Cardiac fibroblast (primary cell): ENCODE measurements around the gene ZNF786.

Experiments
- DNase-seq, 2 donors: peaks; one replicate each; pipeline versions ENCODE4 v3.0.0 to v3.0.0-alpha.2; 2010; ENCODE audit warnings: low read depth in 2 of 2
- H3K4me3 ChIP-seq, 2 donors: replicated peaks in 1 of 2; 1 replicate in 1 of 2; 2 replicates in 1 of 2; pipeline ENCODE4 v1.5.1; 2011; ENCODE audit warnings: low read depth in 2 of 2, low read length in 2 of 2, mild to moderate bottlenecking in 2 of 2, moderate library complexity in 1 of 2
- TF ChIP-seq, protein P1 (sequence below): IDR thresholded peaks from one replicate; pipeline ENCODE4 v1.5.1; 2011; ENCODE audit warnings: low read depth, mild to moderate bottlenecking, low read length, inconsistent platforms

ZNF786 gene, protein sequence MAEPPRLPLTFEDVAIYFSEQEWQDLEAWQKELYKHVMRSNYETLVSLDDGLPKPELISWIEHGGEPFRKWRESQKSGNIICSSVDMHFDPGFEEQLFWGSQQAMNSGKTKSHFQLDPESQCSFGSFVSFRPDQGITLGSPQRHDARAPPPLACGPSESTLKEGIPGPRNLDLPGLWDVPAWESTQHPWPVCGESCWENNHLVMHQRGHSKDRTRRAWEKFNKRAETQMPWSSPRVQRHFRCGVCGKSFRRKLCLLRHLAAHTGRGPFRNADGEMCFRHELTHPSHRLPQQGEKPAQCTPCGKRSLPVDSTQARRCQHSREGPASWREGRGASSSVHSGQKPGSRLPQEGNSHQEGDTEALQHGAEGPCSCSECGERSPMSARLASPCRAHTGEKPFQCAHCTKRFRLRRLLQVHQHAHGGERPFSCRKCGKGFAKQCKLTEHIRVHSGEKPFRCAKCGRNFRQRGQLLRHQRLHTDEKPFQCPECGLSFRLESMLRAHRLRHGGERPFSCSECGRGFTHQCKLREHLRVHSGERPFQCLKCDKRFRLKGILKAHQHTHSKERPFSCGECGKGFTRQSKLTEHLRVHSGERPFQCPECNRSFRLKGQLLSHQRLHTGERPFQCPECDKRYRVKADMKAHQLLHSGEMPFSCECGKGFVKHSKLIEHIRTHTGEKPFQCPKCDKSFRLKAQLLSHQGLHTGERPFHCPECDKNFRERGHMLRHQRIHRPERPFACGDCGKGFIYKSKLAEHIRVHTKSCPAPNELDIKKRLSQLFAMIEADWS

DNA sequence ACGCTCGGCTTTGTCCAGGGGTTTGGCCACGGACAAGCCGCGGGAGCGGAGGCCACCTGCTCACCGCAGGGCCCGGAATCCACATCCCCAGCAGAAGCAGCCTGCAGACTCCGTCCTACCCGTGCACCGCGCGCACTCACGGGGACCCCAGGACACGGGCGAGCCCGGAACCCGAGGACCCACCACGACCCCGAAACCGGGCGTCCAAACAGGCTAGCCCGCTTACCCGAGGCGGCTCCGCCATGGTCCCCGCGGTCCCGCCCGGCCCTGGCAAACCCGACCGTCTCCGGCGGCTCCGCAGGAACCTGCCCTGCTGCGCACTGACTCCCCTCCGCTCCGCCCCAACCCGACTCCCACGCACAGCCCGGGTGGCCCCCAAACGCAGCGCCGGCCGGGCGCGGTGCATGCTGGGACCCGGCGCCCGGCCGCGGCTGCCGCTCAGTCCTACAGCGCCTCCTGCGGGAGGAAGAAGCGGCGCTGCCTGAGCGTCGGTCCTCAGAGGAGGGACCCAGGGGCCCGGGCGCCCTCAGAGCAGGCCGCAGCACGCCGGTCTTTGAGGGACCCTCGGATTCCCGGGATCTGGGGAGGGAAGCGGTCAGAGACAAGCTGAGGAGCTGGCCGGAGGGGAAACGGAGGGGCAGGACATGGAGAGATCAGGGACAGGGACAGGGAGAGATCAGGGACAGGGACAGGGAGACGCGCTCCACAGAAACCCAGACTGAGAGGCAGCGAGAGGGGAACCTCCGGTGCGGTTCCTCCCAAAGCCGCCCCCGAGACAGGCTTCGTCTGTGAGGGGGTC lies at the start of gene ZNF786:
TSS of gene ZNF786 (minus strand) at position 322 of the 799 bp plus-strand sequence. CDS start at position 244, 78 bp downstream.
- peak; percentile 87 to 94 for DNase-seq
- TF ChIP-seq, protein P1, sequence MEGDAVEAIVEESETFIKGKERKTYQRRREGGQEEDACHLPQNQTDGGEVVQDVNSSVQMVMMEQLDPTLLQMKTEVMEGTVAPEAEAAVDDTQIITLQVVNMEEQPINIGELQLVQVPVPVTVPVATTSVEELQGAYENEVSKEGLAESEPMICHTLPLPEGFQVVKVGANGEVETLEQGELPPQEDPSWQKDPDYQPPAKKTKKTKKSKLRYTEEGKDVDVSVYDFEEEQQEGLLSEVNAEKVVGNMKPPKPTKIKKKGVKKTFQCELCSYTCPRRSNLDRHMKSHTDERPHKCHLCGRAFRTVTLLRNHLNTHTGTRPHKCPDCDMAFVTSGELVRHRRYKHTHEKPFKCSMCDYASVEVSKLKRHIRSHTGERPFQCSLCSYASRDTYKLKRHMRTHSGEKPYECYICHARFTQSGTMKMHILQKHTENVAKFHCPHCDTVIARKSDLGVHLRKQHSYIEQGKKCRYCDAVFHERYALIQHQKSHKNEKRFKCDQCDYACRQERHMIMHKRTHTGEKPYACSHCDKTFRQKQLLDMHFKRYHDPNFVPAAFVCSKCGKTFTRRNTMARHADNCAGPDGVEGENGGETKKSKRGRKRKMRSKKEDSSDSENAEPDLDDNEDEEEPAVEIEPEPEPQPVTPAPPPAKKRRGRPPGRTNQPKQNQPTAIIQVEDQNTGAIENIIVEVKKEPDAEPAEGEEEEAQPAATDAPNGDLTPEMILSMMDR: peak; percentile 57
- H3K4me3 ChIP-seq: peak within 1 kb of the TSS; percentile 87 to 96

DNA sequence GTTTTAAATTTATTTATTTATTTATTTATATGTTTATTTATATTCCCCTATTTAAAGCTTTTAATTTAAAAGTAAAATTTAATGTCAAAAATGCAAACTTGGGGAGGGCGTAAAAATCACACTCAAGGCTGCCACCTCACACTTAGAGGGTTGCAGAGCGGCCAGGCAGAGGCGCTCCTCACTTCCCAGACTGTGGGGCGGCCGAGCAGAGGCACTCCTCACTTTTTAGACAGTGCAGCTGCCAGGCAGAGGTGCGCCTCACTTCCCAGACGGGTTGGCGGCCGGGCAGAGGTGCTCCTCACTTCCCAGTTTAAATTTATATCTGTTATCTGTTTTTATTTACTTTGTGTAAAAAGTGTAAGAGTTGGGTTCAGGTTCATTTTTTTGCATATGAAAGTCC lies 45.6 kb upstream of the ZNF786 start:
- DNase-seq: no peak
- TF ChIP-seq, protein P1: no peak
- no peak overlapping the region for H3K4me3 ChIP-seq

DNA sequence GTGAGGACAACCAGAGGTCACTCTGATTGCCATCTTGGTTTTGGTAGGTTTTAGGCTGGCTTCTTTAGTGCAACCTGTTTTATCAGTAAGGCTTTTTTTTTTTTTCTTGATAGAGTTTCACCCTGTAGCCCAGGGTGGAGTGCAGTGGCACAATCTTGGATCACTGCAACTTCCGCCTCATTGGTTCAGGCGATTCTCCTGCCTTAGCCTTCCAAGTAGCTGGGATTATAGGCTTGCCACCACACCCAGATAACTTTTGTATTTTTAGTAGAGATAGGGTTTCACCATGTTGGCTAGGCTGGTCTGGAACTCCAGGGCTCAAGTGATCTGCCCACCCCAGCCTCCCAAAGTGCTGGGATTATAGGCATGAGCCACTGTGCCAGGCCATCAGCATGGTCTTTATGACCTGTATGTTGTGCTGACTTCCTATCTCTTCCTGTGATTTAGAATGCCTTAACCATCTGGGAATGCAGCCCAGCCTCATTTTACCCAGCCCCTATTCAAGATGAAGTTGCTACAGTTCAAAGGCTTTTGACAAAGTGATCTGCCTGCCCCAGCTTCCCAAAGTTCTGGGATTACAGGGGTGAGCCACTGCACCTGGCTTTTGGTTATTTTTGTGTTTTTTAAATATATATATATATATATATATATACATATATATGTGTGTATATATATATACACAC lies 42.7 kb upstream of the ZNF786 start:
- no peak for DNase-seq
- no peak overlapping the region for H3K4me3 ChIP-seq
- TF ChIP-seq, protein P1: no peak

DNA sequence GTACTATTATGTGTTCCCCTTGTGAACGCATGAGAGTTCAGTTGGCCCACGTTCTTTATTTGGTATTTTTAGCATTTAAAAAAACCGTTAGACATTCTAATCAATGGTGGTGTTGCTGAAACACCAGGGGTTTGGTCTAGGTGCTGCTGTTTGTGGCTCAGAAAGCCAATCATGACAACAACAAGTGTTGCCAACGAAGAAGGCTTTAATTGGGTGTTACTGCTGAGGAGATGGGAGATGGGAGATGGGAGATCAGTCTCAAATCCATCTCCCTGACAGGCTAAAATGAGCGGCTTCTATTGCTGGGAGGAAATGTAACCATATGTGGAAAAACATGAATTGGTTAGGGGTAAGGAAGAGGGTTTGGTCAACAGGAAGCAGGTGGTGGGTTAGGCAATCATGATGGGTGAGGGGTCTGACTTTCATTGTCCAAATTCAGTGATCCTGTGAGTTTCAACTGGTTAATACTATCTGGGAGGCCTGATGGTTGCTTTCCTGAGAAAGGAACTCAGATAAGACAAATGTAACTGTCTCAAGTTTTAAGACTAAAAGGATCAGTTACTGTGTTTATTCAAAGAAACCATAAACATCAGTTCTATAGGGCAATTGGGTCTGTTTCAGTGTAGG lies 40.2 kb upstream of the ZNF786 start:
- DNase-seq: no peak
- TF ChIP-seq, protein P1: no peak
- no peak overlapping the region for H3K4me3 ChIP-seq

DNA sequence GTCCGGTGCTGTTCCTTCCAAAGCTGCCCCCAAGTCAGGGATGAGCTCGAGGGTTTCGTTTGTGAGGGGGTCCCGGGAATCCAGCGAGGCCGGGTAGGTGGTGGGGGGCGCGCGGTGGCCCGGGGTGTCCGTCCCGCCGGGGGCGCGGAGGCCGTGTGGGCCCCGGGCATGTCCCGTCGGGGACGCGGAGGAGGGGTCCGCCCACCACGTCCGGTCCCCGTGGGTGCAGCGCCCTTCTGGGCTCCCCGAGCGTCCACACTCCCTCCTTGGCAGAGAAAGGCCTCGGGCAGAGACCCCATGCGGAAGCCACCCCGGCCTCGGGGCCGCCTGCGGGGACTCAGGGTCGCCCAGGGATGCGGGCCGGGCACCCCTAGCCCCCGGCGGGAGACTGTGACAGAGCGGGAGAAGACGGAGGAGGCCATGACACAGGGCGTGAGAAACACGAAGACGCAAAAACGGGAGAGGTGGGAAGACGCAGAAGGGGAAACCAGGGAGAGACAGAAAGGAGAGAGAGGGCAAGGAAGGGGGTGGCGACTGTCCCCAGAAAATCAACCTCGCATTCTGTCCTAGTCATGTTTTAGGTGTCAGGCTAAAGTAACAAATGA lies 36.2 kb upstream of the ZNF786 start:
- peak in 1 of 2 donors; percentile 26 for DNase-seq
- TF ChIP-seq, protein P1: no peak
- H3K4me3 ChIP-seq: peak overlapping the region; percentile 97 to 98
